ENCODE results near the gene DNER.

DNA sequence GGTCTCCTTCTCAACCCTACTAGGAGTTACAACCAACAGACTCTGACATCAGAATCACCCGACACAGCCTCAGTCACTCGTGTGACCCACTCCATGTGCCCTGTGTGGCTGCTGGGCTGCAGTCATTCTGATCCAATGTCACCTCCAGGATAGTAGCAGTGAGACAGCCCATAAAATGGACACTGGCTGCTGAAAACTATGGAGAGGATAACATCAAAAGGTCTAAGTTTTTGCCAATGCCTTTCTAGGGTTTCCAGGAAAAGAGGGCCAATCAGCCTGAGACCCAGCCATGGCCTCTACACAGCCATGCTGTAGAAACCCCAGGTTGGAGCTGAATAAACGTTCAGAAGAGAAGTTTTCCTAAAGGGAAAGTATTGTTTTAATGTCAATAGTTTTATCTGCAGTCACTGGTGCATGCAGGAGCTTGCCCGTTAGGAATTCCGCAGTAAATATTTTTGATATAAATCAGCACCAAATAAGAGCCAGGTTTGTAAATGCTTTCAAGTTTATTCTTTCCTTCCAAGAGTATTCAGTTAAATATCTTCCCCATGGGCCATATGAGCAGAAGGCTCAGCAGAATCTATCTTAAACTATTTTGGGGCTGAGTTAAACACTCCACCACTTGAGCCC, 351.1 kb downstream of the DNER start:
- TF ChIP-seq CTCF (IDR thresholded peaks at IDR 0.05) (no peak), POLR2AphosphoS5 (IDR thresholded peaks at IDR 0.05) (no peak), POLR2A (IDR thresholded peaks at IDR 0.05) (no peak)
